Stimulated activated CD8-positive, alpha-beta memory T cell treated with anti-CD3 and anti-CD28 coated beads, Interleukin-15, amount 100 ng/mL, for 4 hours (primary cell): Measurements from ENCODE around the gene WWOX.

Experiments
- DNase-seq, 2 donors: peaks; one replicate each; pipeline ENCODE4 v3.0.0-alpha.2; 2020; ENCODE audit warnings: low read depth in 2 of 2

Gene WWOX

DNA sequence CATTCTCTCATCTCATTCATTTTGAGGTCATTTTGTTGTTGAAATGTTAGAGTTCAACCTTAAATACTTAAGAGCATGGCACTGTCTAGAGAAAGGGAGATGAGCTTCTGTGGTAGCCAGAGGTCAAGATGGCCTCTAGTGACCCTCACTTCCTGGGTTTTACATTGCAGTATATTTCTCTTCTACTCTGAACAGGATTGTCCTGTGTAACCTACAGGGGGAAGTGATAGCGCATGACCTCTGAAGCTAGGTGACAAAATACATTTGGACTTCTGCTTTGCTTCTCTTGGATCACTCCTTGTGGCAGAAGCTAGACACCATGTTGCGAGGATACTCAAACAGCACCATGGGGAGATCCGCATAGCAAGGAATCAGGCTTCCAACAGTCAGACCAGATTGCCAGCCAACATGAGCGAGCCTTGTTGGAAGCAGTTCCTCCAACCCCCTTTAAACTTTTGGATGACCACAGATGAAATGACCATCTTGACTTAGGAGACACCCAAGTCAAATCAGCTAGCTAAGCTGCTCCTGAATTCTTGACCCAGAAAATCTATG, 752.7 kb downstream of the WWOX start:
- DNase-seq, result no peak

- DNase-seq, result no peak
Observed at GRCh38 chr16:78862022-78862421, 762.6 kb downstream of the WWOX start.

- DNase-seq, result no peak
Observed at GRCh38 chr16:78866521-78866920, 767.1 kb downstream of the WWOX start.

- DNase-seq, result no peak
Observed at GRCh38 chr16:78869492-78869891, 770.0 kb downstream of the WWOX start.

DNA sequence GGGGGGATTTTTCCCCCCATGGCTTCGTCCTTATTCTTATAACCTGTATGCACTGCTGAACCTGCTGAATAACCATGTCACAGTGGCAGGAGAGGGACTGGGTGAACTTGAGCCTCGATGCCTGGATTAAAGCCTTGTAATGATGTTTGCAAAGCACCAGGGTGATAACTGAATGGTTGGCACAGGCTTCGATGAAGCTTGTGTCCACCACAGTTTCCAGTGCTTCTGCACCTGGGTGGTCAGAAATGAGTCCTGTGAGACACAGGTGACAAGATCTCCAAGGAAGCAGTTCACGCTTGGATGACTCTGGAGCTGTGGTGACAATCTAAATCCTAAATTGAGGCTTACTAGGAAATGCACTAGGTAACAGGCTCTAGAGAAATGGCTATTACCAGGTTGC, 771.8 kb downstream of the WWOX start:
- DNase-seq, result no peak

- DNase-seq, result no peak
Observed at GRCh38 chr16:78876671-78877070, 777.2 kb downstream of the WWOX start.

DNA sequence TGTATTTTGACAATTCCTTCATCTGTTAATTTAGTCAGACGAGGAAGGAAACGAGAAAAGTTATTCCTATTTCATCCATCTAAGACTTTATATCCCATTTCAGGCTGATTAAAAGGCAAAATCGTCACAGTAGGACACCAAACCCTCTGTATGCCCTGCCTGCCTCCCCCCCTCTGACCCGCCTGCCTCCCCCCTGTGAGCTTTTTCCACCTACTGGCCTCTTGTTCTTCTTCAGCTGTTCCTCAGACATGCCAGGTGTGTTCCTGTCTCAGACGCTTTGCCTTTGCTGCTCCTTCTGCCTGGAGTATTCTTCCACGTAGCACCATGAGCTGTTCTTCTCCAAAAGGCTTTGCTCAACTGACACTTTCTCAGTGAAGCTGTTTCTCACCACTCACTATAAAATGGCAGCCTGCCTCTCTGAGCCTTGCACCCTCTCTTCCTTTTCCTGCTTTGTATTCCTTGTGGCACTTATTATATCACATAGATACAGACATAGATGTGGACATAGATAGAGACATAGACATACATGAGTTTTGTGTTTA, 777.7 kb downstream of the WWOX start:
- no peak for DNase-seq

- DNase-seq, result no peak
Observed at GRCh38 chr16:78878570-78878969, 779.1 kb downstream of the WWOX start.

DNA sequence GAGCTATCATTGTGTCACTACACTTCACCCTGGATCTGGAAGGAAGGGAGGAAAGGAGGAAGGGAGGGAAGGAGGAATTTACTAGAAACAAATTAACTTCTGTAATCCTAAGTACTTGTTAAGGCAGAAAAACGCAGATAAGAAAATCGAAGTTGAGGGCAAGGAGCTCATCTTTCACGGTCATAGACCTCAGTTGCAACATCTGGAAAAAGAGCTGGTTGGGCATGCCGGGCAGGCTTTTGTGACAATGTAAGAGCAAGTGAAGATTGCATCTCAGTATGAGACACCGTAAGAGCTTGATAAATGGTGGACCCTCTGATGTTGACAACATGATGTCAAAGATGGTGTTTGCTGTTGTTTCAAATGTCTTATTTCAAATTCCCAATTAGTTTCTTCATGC, 779.6 kb downstream of the WWOX start:
- no peak for DNase-seq

DNA sequence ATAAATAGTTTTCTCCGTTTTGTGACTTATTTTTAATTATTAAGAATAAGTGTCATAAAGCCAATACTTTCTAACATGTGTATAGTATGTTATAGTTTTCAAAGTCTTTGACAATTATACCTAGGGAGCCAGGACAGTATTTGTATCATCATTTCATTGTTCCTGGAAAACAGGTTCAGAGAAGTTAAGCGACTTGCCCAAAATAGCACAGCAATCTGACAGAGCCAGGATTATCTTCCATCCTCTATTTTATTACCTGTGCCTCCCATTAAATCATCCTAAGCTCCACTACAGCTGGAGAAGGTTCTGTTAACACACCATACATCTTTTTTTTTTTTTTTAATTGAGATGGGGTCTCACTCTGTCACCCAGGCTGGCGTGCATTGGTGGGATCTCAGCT, 782.7 kb downstream of the WWOX start:
- no peak for DNase-seq

DNA sequence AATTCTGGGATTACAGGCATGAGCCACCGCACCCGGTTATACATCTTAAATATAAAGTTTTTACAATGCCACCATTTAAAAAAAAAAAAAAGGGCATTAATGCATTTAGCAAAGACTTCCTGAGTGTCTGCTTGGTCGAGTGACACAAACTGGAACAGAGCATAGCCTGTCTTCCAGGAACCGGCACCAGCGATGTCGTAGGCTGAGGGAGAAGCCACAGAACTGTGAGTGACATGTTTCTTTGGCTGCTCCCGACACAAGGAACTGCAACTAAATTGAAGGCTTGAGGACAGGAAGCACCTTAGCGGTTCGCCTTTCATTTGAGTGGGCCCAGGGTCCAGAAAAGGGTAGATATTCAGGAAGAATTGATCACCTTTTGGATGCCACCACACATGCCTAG, 783.3 kb downstream of the WWOX start:
- no peak for DNase-seq

- no peak for DNase-seq
Observed at GRCh38 chr16:78884204-78884603, 784.8 kb downstream of the WWOX start.

DNA sequence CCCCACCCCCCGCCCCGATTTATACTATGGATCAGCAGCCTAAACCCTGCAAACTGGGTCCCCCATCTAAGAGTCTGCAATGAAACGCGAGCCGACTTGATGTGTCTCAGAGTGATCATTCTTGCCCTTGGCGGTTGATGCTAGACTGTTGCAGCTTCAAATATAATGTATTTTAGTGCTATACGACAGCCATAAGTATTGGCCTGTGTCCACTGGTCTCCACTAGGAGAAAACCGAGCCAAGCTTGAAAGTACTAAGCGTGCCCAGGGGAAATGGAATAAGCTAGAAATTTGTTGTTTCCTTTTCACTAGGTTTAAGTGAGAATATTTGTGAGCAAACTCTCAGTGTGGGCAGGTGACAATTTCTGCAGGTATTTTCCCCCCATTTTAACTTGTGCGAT, 789.9 kb downstream of the WWOX start:
- DNase-seq, result no peak

GRCh38 chr16:78890373-78890895, 791.0 kb downstream of the WWOX start:
- no peak for DNase-seq

GRCh38 chr16:78892951-78893733, 793.7 kb downstream of the WWOX start:
- DNase-seq, result no peak

DNA sequence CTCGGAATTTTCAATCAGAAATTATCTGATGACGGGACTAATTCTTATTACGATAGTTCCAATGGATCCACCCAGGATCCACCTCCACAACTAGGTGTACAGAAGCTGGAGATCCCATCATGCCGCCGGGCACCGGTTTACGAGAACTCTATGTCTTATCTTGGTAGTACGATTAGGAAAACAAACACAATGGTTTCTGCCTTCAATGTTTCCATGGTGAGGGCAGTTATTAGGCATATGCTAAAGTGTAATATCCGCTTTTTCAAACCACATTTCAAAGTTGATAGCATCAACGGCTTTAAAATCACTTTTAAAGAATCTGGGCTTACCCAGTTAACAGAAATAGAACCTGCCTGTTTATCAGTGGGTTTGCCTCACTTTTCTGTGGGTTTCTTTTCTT, 795.4 kb downstream of the WWOX start:
- DNase-seq, result no peak

DNA sequence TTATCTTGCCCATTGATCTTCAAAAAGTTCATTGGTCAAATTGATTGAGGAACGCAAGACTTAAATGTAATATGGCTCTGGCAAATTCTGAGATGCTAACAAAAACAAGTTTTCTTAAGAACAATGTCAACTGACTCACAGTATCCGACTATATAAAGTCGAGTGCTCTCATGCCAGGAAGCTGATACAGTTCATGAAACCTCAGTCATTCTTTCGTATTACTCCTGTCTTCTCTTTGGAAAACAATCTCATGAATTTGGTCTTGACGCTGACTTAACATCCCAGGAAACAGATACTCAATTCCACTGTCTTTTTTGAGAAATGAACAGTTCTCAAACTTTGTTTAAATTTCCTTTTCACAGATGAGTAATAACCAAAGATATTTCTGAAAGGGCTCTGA, 796.2 kb downstream of the WWOX start:
- DNase-seq, result no peak

GRCh38 chr16:78896280-78896679, 796.8 kb downstream of the WWOX start:
- DNase-seq, result no peak

- no peak for DNase-seq
Observed at GRCh38 chr16:78897299-78897698, 797.8 kb downstream of the WWOX start.

DNA sequence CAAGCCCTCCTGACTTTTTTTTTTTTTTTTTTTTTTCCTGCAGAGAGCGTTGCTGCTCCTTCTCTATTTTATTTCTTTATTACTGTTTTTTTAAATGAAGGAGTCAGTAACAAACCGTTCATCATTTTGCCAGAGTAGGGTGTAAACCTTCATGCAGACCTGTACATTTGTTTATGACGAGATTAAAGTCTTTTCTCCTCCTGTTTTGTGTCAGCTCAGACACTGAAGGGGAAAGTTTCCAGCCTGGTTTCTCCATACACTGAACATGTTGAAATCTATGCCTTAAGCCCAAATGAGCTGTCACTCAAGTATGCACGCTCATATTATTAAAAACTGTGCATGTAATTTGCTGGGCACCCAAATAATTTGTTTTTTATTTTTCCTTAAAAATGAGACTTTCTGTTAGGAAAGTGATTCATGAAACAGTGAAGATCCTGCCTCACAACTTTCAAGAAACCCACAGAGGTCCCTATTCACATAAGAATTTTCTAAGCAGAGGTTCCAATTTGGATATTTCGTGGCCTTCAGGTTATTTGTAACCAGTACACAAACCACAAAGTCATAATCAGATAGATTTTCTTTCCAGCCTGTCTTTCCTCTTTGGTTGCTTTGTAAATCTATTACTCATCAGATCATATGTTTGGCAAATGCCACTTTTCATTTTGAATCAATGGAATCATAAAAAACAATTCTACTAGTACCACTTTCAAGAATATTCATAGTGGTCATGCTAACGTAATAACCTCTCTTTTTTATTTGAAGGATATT, 800.8 kb downstream of the WWOX start:
- no peak for DNase-seq

- DNase-seq, result no peak
Observed at GRCh38 chr16:78900966-78901365, 801.5 kb downstream of the WWOX start.

DNA sequence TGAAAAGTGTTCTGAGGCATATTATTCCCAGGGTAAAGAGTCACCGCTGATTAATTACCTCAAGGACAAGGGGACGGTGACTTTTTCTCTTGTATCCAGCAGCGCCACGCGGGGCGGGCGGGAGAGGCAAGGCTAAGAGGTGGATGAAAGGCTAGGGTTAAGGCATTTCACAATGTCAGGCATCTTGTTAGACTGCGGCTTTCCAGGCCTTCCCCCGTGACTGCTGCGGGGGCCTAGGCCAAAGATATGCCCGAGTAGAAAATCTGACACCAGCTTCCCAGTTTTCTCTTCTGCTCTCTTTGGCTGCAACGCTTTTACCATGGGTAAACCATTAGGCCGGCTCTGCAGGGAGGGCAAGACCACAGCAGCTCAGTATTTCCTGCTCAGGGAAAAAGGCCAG, 802.9 kb downstream of the WWOX start:
- DNase-seq, result no peak

GRCh38 chr16:78903237-78903636, 803.8 kb downstream of the WWOX start:
- no peak for DNase-seq
